ENCODE measurements around the gene ERCC1. TPM values are rescaled to one million over a fixed set of nuclear protein-coding genes. Genes with fewer than 3 reads are reported as not detected.

ERCC1 gene
- total RNA-seq, 1 experiment from 2014 or later = 62.4 TPM

- H3K79me2 ChIP-seq (ENCODE audit: insufficient read depth, low read length) = no peaks in the 10 kb centered on the region
- Mint-ChIP-seq H3K4me3 (peak overlapping the region in 1 of 2 experiments; percentile 78; a peak in 3 of 5 replicates), H3K4me1 (peaks cover 34 to 60% of the 10 kb centered on the region in 2 experiments), H3K27ac (no peak overlapping the region), H3K36me3 (ENCODE audit: insufficient read depth in 1 of 3, low read depth in 3 of 3) (peaks cover 0 to 11% (median 0%) of the 10 kb centered on the region in 3 experiments; a peak in 1 of 7 replicates), H3K27me3 (ENCODE audit: low read depth) (peaks cover 9% of the 10 kb centered on the region), H3K9me3 (no peaks in the 10 kb centered on the region; a peak in 1 of 5 replicates)
- no peak for TF ChIP-seq CTCF (conservative IDR thresholded peaks at IDR 0.05)
- no peak overlapping the region for H2BK12ac ChIP-seq (ENCODE audit: insufficient read length, low read depth, low read length)
- no peak overlapping the region for H4K91ac ChIP-seq (ENCODE audit: insufficient read length, low read depth, low read length)
- H2BK120ac ChIP-seq (ENCODE audit: low read depth, low read length, poor library complexity, severe bottlenecking) = no peak overlapping the region
- H3K9ac ChIP-seq (ENCODE audit: extremely low read depth, insufficient read length, low read length) = no peak overlapping the region
- H2AK5ac ChIP-seq (ENCODE audit: insufficient read length, low read length) = no peak overlapping the region
- no peak overlapping the region for H4K8ac ChIP-seq (replicated peaks; ENCODE audit: insufficient read length, low read depth, low read length)
- H3K27me3 ChIP-seq (ENCODE audit: insufficient read depth, low read length) = no peaks in the 10 kb centered on the region; the same call in 1 of the 2 replicates
- H3K18ac ChIP-seq (ENCODE audit: insufficient read length, low read depth, low read length) = no peak overlapping the region
- H3K27ac ChIP-seq (ENCODE audit: insufficient read length, low read depth, low read length) = no peak overlapping the region
- H2BK5ac ChIP-seq (ENCODE audit: insufficient read length, low read length) = no peak overlapping the region
- no peak overlapping the region for H3K4me2 ChIP-seq (ENCODE audit: insufficient read depth, insufficient read length, low read length)
- no peak overlapping the region for H3K23ac ChIP-seq (ENCODE audit: insufficient read length, low read depth, low read length)
- no peak overlapping the region for H2AFZ ChIP-seq (ENCODE audit: low read length)
- H3K4ac ChIP-seq (ENCODE audit: low read depth, low read length) = no peak overlapping the region
- no peaks in the 10 kb centered on the region for H3K4me1 ChIP-seq (ENCODE audit: insufficient read depth, low read length)
- no peaks in the 10 kb centered on the region for H3K9me3 ChIP-seq (ENCODE audit: control insufficient read depth, low read depth, low read length)
- no peak overlapping the region for H3K14ac ChIP-seq (ENCODE audit: insufficient read depth, low read length)
- H3K56ac ChIP-seq (ENCODE audit: insufficient read length, low read depth, low read length) = no peak overlapping the region
- H3K79me1 ChIP-seq (ENCODE audit: insufficient read depth, low read depth, low read length, poor library complexity, severe bottlenecking) = no peaks in the 10 kb centered on the region
- H2BK15ac ChIP-seq (ENCODE audit: low read depth, low read length) = no peak overlapping the region
- H2BK20ac ChIP-seq (ENCODE audit: low read depth, low read length, poor library complexity, severe bottlenecking) = no peak overlapping the region
- no peak overlapping the region for H3T11ph ChIP-seq (ENCODE audit: low read length)
- DNase-seq = no peak
- H3K23me2 ChIP-seq (ENCODE audit: insufficient read length, low read depth, low read length, poor library complexity, severe bottlenecking) = peaks cover 18% of the 10 kb centered on the region
- H4K20me1 ChIP-seq (ENCODE audit: control insufficient read depth, insufficient read depth, insufficient read length) = no peaks in the 10 kb centered on the region
- no peak overlapping the region for H4K5ac ChIP-seq (ENCODE audit: insufficient read length, low read depth, low read length)
- no CpG with 5 or more reads among the region's 7 CpGs for WGBS (ENCODE audit: extremely low coverage, insufficient read length, low lambda C conversion rate)
Measured at GRCh38 chr19:45471931-45472562, 48.3 kb upstream of the ERCC1 start.

Measured in H9 (cell line).